ENCODE results near the gene CYB5A. TPM values are rescaled to one million over a fixed set of nuclear protein-coding genes. Genes with fewer than 3 reads are reported as not detected.

CYB5A gene
- total and polyA plus RNA-seq, 9 of the 15 experiments (the other 6 are each of a cell fraction or from before 2014, with no cell fraction given), result 11.9 to 22.6 (median 14.1) TPM

DNA sequence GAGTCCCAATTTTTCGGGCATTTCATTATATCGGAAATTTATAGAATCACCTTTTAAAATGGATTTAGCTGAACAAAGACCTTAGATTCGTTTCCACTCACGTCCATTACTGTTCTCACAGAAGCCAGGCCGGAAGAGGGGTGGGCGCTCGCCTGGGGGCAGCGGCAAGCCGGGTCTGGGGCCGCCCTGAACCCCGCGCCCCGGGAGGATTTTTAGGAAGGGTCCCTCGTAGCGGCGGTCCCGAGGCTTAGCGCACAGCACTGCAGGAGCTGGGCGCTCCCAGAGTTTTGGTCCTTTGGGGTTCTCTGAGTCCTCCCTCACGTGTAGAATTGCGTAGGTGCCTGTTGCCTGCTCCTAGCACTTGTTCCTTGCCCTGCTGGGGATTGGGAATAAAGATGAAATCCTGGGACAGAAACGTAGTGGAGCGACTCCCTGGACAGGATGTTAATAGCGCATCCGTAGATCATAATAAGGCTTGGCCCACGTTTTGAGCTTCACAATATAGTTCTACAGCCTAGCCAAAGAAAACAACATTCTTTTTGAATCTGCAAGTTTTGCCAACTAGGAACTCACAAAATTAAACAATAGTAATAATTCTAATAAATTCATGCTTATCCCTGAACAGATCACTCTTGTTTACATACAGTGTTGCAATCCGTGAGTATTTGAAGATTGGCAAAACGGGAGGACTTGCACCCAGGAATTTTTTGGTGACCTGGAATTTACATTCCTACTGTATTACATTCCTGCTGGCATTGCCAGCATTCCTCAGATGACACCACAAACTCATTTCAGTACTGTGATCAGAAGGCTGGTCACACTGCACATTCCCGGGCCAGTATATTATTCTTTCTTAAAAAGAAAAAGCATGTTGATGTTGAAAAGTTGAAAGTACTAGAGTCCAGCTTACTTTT is 24.8 kb upstream of the CYB5A start (continued):
- TF ChIP-seq, protein P1, sequence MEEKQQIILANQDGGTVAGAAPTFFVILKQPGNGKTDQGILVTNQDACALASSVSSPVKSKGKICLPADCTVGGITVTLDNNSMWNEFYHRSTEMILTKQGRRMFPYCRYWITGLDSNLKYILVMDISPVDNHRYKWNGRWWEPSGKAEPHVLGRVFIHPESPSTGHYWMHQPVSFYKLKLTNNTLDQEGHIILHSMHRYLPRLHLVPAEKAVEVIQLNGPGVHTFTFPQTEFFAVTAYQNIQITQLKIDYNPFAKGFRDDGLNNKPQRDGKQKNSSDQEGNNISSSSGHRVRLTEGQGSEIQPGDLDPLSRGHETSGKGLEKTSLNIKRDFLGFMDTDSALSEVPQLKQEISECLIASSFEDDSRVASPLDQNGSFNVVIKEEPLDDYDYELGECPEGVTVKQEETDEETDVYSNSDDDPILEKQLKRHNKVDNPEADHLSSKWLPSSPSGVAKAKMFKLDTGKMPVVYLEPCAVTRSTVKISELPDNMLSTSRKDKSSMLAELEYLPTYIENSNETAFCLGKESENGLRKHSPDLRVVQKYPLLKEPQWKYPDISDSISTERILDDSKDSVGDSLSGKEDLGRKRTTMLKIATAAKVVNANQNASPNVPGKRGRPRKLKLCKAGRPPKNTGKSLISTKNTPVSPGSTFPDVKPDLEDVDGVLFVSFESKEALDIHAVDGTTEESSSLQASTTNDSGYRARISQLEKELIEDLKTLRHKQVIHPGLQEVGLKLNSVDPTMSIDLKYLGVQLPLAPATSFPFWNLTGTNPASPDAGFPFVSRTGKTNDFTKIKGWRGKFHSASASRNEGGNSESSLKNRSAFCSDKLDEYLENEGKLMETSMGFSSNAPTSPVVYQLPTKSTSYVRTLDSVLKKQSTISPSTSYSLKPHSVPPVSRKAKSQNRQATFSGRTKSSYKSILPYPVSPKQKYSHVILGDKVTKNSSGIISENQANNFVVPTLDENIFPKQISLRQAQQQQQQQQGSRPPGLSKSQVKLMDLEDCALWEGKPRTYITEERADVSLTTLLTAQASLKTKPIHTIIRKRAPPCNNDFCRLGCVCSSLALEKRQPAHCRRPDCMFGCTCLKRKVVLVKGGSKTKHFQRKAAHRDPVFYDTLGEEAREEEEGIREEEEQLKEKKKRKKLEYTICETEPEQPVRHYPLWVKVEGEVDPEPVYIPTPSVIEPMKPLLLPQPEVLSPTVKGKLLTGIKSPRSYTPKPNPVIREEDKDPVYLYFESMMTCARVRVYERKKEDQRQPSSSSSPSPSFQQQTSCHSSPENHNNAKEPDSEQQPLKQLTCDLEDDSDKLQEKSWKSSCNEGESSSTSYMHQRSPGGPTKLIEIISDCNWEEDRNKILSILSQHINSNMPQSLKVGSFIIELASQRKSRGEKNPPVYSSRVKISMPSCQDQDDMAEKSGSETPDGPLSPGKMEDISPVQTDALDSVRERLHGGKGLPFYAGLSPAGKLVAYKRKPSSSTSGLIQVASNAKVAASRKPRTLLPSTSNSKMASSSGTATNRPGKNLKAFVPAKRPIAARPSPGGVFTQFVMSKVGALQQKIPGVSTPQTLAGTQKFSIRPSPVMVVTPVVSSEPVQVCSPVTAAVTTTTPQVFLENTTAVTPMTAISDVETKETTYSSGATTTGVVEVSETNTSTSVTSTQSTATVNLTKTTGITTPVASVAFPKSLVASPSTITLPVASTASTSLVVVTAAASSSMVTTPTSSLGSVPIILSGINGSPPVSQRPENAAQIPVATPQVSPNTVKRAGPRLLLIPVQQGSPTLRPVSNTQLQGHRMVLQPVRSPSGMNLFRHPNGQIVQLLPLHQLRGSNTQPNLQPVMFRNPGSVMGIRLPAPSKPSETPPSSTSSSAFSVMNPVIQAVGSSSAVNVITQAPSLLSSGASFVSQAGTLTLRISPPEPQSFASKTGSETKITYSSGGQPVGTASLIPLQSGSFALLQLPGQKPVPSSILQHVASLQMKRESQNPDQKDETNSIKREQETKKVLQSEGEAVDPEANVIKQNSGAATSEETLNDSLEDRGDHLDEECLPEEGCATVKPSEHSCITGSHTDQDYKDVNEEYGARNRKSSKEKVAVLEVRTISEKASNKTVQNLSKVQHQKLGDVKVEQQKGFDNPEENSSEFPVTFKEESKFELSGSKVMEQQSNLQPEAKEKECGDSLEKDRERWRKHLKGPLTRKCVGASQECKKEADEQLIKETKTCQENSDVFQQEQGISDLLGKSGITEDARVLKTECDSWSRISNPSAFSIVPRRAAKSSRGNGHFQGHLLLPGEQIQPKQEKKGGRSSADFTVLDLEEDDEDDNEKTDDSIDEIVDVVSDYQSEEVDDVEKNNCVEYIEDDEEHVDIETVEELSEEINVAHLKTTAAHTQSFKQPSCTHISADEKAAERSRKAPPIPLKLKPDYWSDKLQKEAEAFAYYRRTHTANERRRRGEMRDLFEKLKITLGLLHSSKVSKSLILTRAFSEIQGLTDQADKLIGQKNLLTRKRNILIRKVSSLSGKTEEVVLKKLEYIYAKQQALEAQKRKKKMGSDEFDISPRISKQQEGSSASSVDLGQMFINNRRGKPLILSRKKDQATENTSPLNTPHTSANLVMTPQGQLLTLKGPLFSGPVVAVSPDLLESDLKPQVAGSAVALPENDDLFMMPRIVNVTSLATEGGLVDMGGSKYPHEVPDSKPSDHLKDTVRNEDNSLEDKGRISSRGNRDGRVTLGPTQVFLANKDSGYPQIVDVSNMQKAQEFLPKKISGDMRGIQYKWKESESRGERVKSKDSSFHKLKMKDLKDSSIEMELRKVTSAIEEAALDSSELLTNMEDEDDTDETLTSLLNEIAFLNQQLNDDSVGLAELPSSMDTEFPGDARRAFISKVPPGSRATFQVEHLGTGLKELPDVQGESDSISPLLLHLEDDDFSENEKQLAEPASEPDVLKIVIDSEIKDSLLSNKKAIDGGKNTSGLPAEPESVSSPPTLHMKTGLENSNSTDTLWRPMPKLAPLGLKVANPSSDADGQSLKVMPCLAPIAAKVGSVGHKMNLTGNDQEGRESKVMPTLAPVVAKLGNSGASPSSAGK (IDR thresholded peaks at IDR 0.05), result no peak
- TF ChIP-seq C11orf30 (IDR thresholded peaks at IDR 0.05; ENCODE audit: low read depth) (no peak), SAFB (IDR thresholded peaks at IDR 0.05; ENCODE audit: borderline replicate concordance, low read depth, low read length) (no peak), MCM7 (IDR thresholded peaks at IDR 0.05) (no peak), PYGO2 (tag; IDR thresholded peaks at IDR 0.05) (no peak), ASH1L (IDR thresholded peaks at IDR 0.05; ENCODE audit: borderline replicate concordance, low read depth, partially characterized antibody) (no peak), LCOR (CRISPR knock-in tag; IDR thresholded peaks at IDR 0.05) (no peak), EZH2 (IDR thresholded peaks at IDR 0.05; ENCODE audit: borderline replicate concordance, low read depth, low read length) (no peak)
- TF ChIP-seq, protein P2, sequence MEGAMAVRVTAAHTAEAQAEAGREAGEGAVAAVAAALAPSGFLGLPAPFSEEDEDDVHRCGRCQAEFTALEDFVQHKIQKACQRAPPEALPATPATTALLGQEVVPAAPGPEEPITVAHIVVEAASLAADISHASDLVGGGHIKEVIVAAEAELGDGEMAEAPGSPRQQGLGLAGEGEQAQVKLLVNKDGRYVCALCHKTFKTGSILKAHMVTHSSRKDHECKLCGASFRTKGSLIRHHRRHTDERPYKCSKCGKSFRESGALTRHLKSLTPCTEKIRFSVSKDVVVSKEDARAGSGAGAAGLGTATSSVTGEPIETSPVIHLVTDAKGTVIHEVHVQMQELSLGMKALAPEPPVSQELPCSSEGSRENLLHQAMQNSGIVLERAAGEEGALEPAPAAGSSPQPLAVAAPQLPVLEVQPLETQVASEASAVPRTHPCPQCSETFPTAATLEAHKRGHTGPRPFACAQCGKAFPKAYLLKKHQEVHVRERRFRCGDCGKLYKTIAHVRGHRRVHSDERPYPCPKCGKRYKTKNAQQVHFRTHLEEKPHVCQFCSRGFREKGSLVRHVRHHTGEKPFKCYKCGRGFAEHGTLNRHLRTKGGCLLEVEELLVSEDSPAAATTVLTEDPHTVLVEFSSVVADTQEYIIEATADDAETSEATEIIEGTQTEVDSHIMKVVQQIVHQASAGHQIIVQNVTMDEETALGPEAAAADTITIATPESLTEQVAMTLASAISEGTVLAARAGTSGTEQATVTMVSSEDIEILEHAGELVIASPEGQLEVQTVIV (CRISPR knock-in tag; IDR thresholded peaks at IDR 0.05; ENCODE audit: borderline replicate concordance), result no peak
